ENCODE results near the gene SH3RF1.

The SH3RF1 gene

GRCh38 chr4:169163495-169163894 lies 107.3 kb downstream of the SH3RF1 start:
- DNase-seq (ENCODE audit: low read depth) = no peak

GRCh38 chr4:169160825-169161224 lies 109.9 kb downstream of the SH3RF1 start:
- no peak for DNase-seq (ENCODE audit: low read depth)

GRCh38 chr4:169159624-169160171 lies 111.1 kb downstream of the SH3RF1 start:
- no peak for DNase-seq (ENCODE audit: low read depth)

- DNase-seq (ENCODE audit: low read depth) = no peak
Measured at GRCh38 chr4:169158861-169159260, 111.9 kb downstream of the SH3RF1 start.

GRCh38 chr4:169158046-169158445 lies 112.7 kb downstream of the SH3RF1 start:
- DNase-seq (ENCODE audit: low read depth) = no peak

- DNase-seq (ENCODE audit: low read depth) = no peak
Measured at GRCh38 chr4:169156392-169156791, 114.4 kb downstream of the SH3RF1 start.

GRCh38 chr4:169154121-169154520 lies 116.6 kb downstream of the SH3RF1 start:
- no peak for DNase-seq (ENCODE audit: low read depth)

GRCh38 chr4:169153481-169154087 lies 117.2 kb downstream of the SH3RF1 start:
- no peak for DNase-seq (ENCODE audit: low read depth)

- DNase-seq (ENCODE audit: low read depth) = no peak
Measured at GRCh38 chr4:169152899-169153298, 117.9 kb downstream of the SH3RF1 start.

- DNase-seq (ENCODE audit: low read depth) = no peak
Measured at GRCh38 chr4:169152098-169152497, 118.7 kb downstream of the SH3RF1 start.

GRCh38 chr4:169151671-169152070 lies 119.1 kb downstream of the SH3RF1 start:
- no peak for DNase-seq (ENCODE audit: low read depth)

GRCh38 chr4:169150806-169151205 lies 120.0 kb downstream of the SH3RF1 start:
- DNase-seq (ENCODE audit: low read depth) = no peak

GRCh38 chr4:169148885-169149284 lies 121.9 kb downstream of the SH3RF1 start:
- DNase-seq (ENCODE audit: low read depth) = no peak

GRCh38 chr4:169147191-169147590 lies 123.6 kb downstream of the SH3RF1 start:
- no peak for DNase-seq (ENCODE audit: low read depth)

- no peak for DNase-seq (ENCODE audit: low read depth)
Measured at GRCh38 chr4:169144061-169144600, 126.6 kb downstream of the SH3RF1 start.

GRCh38 chr4:169143335-169143734 lies 127.4 kb downstream of the SH3RF1 start:
- no peak for DNase-seq (ENCODE audit: low read depth)

GRCh38 chr4:169142906-169143305 lies 127.8 kb downstream of the SH3RF1 start:
- no peak for DNase-seq (ENCODE audit: low read depth)

- DNase-seq (ENCODE audit: low read depth) = no peak
Measured at GRCh38 chr4:169142391-169142790, 128.4 kb downstream of the SH3RF1 start.

- no peak for DNase-seq (ENCODE audit: low read depth)
Measured at GRCh38 chr4:169139021-169139420, 131.7 kb downstream of the SH3RF1 start.

- DNase-seq (ENCODE audit: low read depth) = no peak
Measured at GRCh38 chr4:169137558-169137920, 133.2 kb downstream of the SH3RF1 start.

GRCh38 chr4:169136796-169137557 lies 133.8 kb downstream of the SH3RF1 start:
- DNase-seq (ENCODE audit: low read depth) = no peak

GRCh38 chr4:169136330-169136729 lies 134.4 kb downstream of the SH3RF1 start:
- DNase-seq (ENCODE audit: low read depth) = no peak

GRCh38 chr4:169135776-169136175 lies 135.0 kb downstream of the SH3RF1 start:
- DNase-seq (ENCODE audit: low read depth) = no peak

Measured in T-helper 22 cell (primary cell).